Measurements from ENCODE around the gene ST6GALNAC1.

GRCh38 chr17:76645481-76645880 lies 1.9 kb upstream of the ST6GALNAC1 start:
- TF ChIP-seq CTCF (IDR thresholded peaks at IDR 0.05) = no peak
- no peak for TF ChIP-seq POLR2A (IDR thresholded peaks at IDR 0.05)

Measured in thyroid gland (tissue), 4 donors.